Tibial nerve (tissue), 3 donors: ENCODE results near the gene TTC39B.

Experiments used
- CTCF ChIP-seq, 5 experiments: fragments of 200-600 bp in 3 of 5; fragments of 450-650 bp in 2 of 5; sonication (generic) in 3 of 5; IDR thresholded peaks; one replicate each; pipeline ENCODE4 v1.5.1; 2016 to 2019; ENCODE audit warnings: antibody characterized with exemption in 5 of 5, mild to moderate bottlenecking in 3 of 5, moderate library complexity in 2 of 5
- POLR2A ChIP-seq, 2 donors: fragments of 450-650 bp; IDR thresholded peaks; one replicate each; pipeline ENCODE4 v1.6.1; 2017; ENCODE audit warnings: antibody characterized with exemption in 2 of 2, mild to moderate bottlenecking in 2 of 2, moderate library complexity in 2 of 2

DNA sequence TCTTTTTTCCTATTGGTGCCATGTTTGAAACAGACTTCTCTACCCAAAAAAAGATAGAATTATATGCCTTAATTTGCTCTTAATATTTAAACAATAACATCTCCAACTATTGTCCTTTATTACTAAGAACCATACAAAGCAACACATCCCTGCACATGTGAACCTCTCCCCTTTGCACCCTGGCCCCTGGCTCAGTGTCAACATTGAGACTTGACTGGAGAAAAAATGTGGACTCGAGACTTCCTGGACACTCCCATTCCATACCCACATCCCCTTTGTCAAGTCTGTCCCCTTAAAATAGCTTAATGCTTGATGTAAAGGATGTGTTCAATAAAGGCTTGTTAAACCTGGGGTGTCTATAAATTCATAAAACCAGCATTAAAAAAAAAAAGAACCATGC lies 53.2 kb downstream of the TTC39B start:
- TF ChIP-seq CTCF (IDR thresholded peaks at IDR 0.05) (no peak), POLR2A (IDR thresholded peaks at IDR 0.05) (no peak)
